GM10266 (cell line): ENCODE measurements around the gene CADM3.

Experiments
- DNase-seq: peaks from one replicate; pipeline ENCODE4 v3.0.0; 2012; ENCODE audit errors: extremely low spot score
- CTCF ChIP-seq: IDR thresholded peaks from 2 replicates; pipeline ENCODE4 v1.5.1; 2012; ENCODE audit warnings: mild to moderate bottlenecking, low read depth; ENCODE audit not compliant: control insufficient read depth, insufficient read depth; ENCODE audit errors: missing control alignments

CADM3 gene

DNA sequence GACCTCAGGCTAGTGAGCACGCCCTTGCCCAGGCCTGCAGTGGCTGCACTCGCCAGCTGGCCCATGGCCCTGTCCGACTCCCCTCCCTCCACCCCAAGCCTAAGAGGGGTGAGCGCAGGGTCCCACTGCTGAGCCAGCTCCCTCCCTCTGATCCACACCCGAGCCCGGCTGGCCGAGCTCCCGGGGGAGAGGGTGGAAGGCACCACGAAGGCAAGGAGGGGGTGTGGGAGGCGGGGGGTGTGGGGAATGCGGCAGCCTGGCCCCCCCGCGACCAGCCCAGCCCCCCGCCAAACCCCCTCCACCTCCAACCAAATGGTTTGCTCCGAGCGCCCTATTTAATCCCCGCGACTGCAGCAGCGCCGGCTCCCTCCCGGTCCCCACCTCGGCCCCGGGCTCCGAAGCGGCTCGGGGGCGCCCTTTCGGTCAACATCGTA lies at the start of gene CADM3:
CADM3 (plus strand) TSS at position 362 of the 434 bp plus-strand sequence. CDS start 151 bp downstream, outside the sequence.
- no peak for TF ChIP-seq CTCF
- DNase-seq: no peak

GRCh38 chr1:159122005-159122621 lies 49.3 kb upstream of the CADM3 start:
- TF ChIP-seq CTCF: no peak
- DNase-seq: peak; percentile 40

DNA sequence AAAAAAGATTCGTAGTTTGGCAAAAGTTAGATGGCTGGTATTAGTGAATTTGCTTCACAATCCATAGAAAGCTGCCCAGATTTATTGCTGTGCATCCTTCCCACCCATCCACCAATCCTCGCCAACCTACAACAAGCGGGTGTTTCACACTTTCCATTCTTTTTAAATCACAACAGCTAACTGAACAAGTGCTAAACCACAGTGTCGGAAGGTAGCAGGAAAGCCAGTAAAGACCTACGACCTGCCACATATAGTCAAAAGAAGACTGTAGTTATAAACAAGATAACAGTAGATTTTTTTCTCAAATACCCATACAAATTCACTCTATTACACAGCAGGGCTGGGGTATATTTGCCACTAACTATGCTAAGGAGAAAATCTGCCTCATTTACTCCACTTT lies 47.8 kb upstream of the CADM3 start:
- no peak for TF ChIP-seq CTCF
- DNase-seq: no peak

DNA sequence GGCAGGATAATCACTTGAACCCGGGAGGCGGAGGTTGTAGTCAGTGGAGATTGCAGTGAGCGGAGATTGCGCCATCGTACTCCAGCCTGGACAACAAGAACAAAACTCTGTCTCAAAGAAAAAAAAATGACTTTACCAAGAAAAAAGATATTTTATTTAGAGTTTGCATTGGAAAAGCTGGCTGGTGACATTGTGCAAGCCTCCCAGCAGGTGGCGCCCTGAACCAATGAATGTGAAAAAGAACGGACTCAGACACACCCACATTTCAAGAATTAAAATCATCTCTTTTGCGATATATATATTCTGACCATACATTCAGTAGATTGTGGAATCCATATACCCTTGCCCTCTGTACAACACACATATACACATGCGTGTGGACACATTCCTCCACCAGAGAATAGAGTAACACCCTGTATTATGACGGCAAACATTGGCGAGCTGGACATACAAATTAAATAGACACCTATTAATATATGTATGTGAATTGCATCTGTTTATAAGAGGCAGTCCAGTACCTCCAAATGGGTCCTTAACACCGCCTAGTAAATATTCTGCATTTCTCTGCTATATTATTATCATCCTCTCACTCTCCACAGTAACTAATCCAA lies 39.0 kb upstream of the CADM3 start:
- DNase-seq: peak; percentile 55
- peak; percentile 87 for TF ChIP-seq CTCF

DNA sequence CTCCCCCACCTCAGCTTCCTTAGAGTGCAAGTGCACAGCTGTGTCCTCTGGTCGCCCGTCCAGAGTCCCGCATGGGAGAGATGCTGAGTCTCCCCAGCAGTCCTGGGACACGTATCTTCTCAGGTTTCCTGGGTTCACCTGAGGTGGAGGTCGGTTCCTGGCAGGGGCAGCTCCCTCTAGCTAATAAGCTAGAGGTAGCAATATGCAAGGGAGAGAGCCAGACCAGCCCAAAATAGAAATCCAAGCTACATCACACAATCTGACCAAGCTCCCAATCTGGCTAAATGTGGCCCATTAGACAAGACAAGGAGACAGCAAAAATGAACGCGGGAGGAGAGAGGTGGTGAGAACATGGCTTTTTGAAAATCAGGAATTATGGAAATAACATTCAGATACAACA lies 30.9 kb upstream of the CADM3 start:
- no peak for TF ChIP-seq CTCF
- no peak for DNase-seq

GRCh38 chr1:159141584-159142390 lies 29.6 kb upstream of the CADM3 start:
- no peak for DNase-seq
- no peak for TF ChIP-seq CTCF

DNA sequence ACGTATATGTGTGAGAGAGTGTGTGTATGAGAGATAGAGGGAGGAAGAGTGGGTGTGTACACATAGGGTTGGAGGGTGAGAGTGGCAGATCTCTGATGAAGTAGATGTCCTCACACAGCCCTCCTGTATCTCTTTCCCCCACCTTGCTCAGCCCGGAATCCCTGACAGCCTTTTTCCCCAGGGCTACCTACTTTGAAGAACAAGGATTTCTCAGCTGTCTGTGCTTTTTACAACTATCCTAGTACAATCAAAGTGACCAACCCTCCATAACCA lies 29.1 kb upstream of the CADM3 start:
- TF ChIP-seq CTCF: no peak
- DNase-seq: no peak
